ENCODE results near the gene PBRM1.

- no peak for TF ChIP-seq CTCF (IDR thresholded peaks at IDR 0.05; ENCODE audit: extremely low read depth in 1 of 2, insufficient read depth in 1 of 2, low read depth in 1 of 2, low read length in 2 of 2)
- TF ChIP-seq EZH2 (IDR thresholded peaks at IDR 0.05; ENCODE audit: borderline replicate concordance, low read depth, low read length, severe bottlenecking) = no peak
- TF ChIP-seq POLR2AphosphoS5 (IDR thresholded peaks at IDR 0.05; ENCODE audit: insufficient read depth, low read depth, low read length) = no peak
Observed at GRCh38 chr3:52512105-52512504, 173.6 kb downstream of the PBRM1 start.
